DOHH2 (cell line): Measurements from ENCODE around the gene RICTOR.

Experiments
- H3F3A ChIP-seq: fragments of 200-600 bp; sonication (generic), shearing (Covaris generic); 2 replicates; pipeline ENCODE4 v1.6.0; 2016; ENCODE audit warnings: antibody characterized with exemption, mild to moderate bottlenecking; ENCODE audit not compliant: control insufficient read depth, insufficient read depth
- H3K27ac ChIP-seq: fragments of 200-600 bp; sonication (generic); 2 replicates; pipeline ENCODE4 v1.5.1; 2014; ENCODE audit warnings: low read depth, mild to moderate bottlenecking, low read length, moderate library complexity
- H3K27me3 ChIP-seq: fragments of 200-600 bp; sonication (generic); 2 replicates; pipeline ENCODE4 v1.6.1; 2014; ENCODE audit warnings: mild to moderate bottlenecking, low read length, mixed read lengths; ENCODE audit not compliant: control insufficient read depth
- H3K36me3 ChIP-seq: fragments of 200-600 bp; sonication (generic); 2 replicates; pipeline ENCODE4 v1.6.1; 2014; ENCODE audit warnings: mild to moderate bottlenecking, low read length, moderate library complexity, mixed read lengths; ENCODE audit not compliant: control insufficient read depth
- H3K4me1 ChIP-seq: fragments of 200-600 bp; sonication (generic); 2 replicates; pipeline ENCODE4 v1.6.1; 2014; ENCODE audit warnings: mild to moderate bottlenecking, low read length, mixed read lengths; ENCODE audit not compliant: control insufficient read depth
- H3K4me2 ChIP-seq: fragments of 200-600 bp; sonication (generic); 2 replicates; pipeline ENCODE4 v1.6.0; 2014; ENCODE audit warnings: mild to moderate bottlenecking, low read length, moderate library complexity
- H3K4me3 ChIP-seq: fragments of 200-600 bp; sonication (generic); 2 replicates; pipeline ENCODE4 v1.5.1; 2014; ENCODE audit warnings: mild to moderate bottlenecking, low read length, mixed read lengths
- H3K79me2 ChIP-seq: fragments of 200-600 bp; sonication (generic); 2 replicates; pipeline ENCODE4 v1.6.1; 2014; ENCODE audit warnings: mild to moderate bottlenecking, low read length, mixed read lengths; ENCODE audit not compliant: control insufficient read depth
- H3K9me2 ChIP-seq: fragments of 200-600 bp; sonication (generic); replicated peaks from 2 replicates; pipeline ENCODE4 v1.6.1; 2014; ENCODE audit warnings: mild to moderate bottlenecking, low read length, mixed read lengths; ENCODE audit not compliant: control insufficient read depth
- H3K9me3 ChIP-seq: fragments of 200-600 bp; sonication (generic); 2 replicates; pipeline ENCODE4 v1.6.1; 2014; ENCODE audit warnings: antibody characterized with exemption, low read length, mixed read lengths; ENCODE audit not compliant: control insufficient read depth, insufficient read depth
- H4K20me1 ChIP-seq: fragments of 200-600 bp; sonication (generic); 2 replicates; pipeline ENCODE4 v1.6.0; 2014; ENCODE audit warnings: low read depth, mild to moderate bottlenecking, antibody characterized with exemption, low read length, moderate library complexity; ENCODE audit not compliant: control insufficient read depth, insufficient read depth
- EZH2phosphoT487 ChIP-seq: fragments of 200-600 bp; sonication (generic); IDR thresholded peaks from 2 replicates; pipeline ENCODE4 v1.6.1; 2017; ENCODE audit warnings: borderline replicate concordance, mild to moderate bottlenecking, antibody characterized with exemption, low read length, moderate library complexity, mixed read lengths
- TF ChIP-seq, protein P1 (sequence below): fragments of 200-600 bp; sonication (generic); IDR thresholded peaks from one replicate; pipeline ENCODE4 v1.5.1; 2014; ENCODE audit warnings: antibody characterized with exemption, mild to moderate bottlenecking, low read depth, low read length; ENCODE audit not compliant: poor library complexity, severe bottlenecking

RICTOR gene

DNA sequence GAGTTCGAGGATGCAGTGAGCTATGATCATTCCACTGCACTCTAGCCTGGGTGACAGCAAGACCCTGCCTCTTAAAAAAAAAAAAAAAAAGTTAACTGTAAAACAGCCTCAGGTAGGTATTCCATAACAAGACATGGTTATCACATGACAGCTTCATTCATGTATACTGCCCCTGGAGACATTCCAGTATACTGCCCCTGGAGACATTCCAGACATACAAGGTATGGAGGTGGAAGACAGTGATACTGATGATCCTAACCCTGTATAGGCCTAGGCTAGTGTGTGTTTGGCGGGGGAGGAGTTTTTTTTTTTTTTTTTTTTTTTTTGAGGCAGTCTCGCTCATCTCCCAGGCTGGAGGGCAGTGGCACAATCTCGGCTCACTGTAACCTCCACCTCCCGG lies 105.5 kb downstream of the RICTOR start:
- TF ChIP-seq EZH2phosphoT487: no peak
- TF ChIP-seq, protein P1, sequence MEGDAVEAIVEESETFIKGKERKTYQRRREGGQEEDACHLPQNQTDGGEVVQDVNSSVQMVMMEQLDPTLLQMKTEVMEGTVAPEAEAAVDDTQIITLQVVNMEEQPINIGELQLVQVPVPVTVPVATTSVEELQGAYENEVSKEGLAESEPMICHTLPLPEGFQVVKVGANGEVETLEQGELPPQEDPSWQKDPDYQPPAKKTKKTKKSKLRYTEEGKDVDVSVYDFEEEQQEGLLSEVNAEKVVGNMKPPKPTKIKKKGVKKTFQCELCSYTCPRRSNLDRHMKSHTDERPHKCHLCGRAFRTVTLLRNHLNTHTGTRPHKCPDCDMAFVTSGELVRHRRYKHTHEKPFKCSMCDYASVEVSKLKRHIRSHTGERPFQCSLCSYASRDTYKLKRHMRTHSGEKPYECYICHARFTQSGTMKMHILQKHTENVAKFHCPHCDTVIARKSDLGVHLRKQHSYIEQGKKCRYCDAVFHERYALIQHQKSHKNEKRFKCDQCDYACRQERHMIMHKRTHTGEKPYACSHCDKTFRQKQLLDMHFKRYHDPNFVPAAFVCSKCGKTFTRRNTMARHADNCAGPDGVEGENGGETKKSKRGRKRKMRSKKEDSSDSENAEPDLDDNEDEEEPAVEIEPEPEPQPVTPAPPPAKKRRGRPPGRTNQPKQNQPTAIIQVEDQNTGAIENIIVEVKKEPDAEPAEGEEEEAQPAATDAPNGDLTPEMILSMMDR: no peak
- Histone ChIP-seq H3K9me3 (no peaks in the 10 kb centered on the region), H4K20me1 (no peaks in the 10 kb centered on the region), H3K4me3 (no peak overlapping the region), H3K79me2 (no peaks in the 10 kb centered on the region), H3K4me2 (no peak overlapping the region), H3K27me3 (no peaks in the 10 kb centered on the region), H3K27ac (no peak overlapping the region), H3F3A (no peaks in the 10 kb centered on the region; the same call in 1 of the 2 replicates), H3K4me1 (no peaks in the 10 kb centered on the region), H3K36me3 (peaks cover 26% of the 10 kb centered on the region), H3K9me2 (no peaks in the 10 kb centered on the region)

DNA sequence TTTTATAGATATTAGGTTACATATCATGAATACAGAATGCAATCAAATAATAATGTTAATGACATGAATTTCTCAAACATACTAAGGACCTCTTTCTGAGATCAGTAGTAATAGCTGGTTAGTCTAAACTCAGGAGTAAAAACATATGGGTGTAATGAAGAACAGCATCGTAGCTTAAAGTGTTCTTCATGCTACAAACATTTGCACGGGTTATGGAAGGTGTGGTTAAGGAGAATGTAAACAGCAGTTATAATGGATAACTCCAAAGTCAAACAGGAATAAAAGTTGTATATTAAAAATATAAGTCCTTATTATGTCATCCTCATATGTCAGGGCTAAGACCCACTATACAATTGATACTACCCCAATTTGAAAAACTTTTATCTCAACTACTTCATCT lies 112.5 kb downstream of the RICTOR start:
- H3K79me2 ChIP-seq: no peaks in the 10 kb centered on the region
- TF ChIP-seq, protein P1: no peak
- TF ChIP-seq EZH2phosphoT487: no peak
- no peak overlapping the region for H3K4me3 ChIP-seq
- no peaks in the 10 kb centered on the region for H3K4me1 ChIP-seq
- no peak overlapping the region for H3K4me2 ChIP-seq
- H3K27ac ChIP-seq: no peak overlapping the region
- H3F3A ChIP-seq: no peaks in the 10 kb centered on the region; the same call in 1 of the 2 replicates
- H3K9me2 ChIP-seq: no peaks in the 10 kb centered on the region
- no peaks in the 10 kb centered on the region for H3K9me3 ChIP-seq
- no peaks in the 10 kb centered on the region for H3K27me3 ChIP-seq
- no peaks in the 10 kb centered on the region for H4K20me1 ChIP-seq
- H3K36me3 ChIP-seq: peaks cover 70% of the 10 kb centered on the region

DNA sequence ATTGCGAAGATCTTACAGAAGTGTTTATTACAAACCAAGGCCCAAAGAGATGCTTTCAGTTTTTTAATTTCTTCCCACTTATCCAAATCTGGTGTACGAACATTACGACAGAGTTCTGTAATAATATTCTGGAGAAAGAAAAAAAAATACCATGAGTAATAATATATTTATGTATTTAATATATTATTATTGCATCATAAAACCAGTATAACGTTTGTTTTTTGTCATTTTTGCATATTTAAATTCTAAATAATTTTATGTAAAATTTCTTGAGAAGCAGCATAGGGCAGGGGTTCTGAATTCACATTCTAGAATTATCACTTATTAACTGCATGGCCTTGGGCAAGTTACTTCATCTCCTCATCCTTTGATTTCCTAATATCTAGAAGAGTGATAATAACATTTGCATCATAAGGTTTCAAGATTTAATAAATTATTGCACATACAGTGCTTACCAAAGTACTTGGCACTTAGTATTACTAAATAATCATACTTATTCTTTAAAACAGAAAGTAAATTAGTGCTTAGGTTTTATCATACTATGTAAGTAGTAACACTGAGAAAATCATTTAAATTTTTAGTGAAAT lies 120.7 kb downstream of the RICTOR start:
- no peaks in the 10 kb centered on the region for H3F3A ChIP-seq
- H3K9me2 ChIP-seq: no peaks in the 10 kb centered on the region
- no peaks in the 10 kb centered on the region for H3K9me3 ChIP-seq
- H3K4me2 ChIP-seq: no peak overlapping the region
- no peaks in the 10 kb centered on the region for H4K20me1 ChIP-seq
- TF ChIP-seq EZH2phosphoT487: no peak
- TF ChIP-seq, protein P1: no peak
- no peaks in the 10 kb centered on the region for H3K27me3 ChIP-seq
- no peak overlapping the region for H3K4me3 ChIP-seq
- H3K4me1 ChIP-seq: no peaks in the 10 kb centered on the region
- H3K36me3 ChIP-seq: peaks cover 91% of the 10 kb centered on the region
- H3K27ac ChIP-seq: no peak overlapping the region
- H3K79me2 ChIP-seq: no peaks in the 10 kb centered on the region
